GM11168 (cell line): ENCODE measurements around the gene STAC2.
"Not testable (repeated sequence)": the region's sequence is repeated elsewhere in the genome, so short reads cannot be mapped to it uniquely, and the experiment has no call there.

Source experiments
- in situ Hi-C: fragments of 300-500 bp; cut with MboI; formaldehyde crosslinking; loops from one replicate; pipeline ENCODE4 v1.12.0; 2022; ENCODE audit warnings: low sequenced_read_pairs; ENCODE audit not compliant: unreplicated experiment

The STAC2 gene

DNA sequence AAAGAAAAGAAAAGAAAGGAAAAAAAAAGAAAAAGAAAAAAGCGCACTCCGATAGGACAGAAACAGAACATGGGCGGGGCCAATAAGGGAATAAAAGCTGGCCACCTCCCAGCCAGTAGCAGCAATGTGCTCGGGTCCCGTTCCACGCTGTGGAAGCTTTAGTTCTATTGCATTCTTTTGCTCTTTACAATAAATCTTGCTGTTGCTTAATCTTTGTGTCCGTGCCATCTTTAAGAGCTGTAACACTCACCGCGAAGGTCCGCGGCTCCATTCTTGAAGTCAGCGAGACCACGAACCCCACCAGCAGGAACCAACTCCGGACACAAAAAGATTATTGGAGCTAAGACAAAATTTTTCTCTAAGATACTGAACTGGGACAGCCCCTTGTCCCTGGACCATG lies 56.6 kb downstream of the STAC2 start:
- in situ Hi-C loops, result no loop called here

DNA sequence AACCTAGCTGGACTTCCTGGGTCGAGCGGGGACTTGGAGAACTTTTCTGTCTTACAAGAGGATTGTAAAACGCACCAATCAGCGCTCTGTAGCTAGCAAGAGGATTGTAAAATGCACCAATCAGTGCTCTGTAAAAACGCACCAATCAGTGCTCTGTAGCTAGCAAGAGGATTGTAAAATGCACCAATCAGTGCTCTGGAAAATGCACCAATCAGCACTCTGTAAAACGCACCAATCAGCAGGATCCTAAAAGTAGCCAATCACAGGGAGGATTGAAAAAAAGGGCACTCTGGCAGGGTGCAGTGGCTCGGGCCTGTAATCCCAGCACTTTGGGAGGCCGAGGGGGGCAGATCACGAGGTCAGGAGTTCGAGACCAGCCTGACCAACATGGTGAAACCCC lies 57.2 kb downstream of the STAC2 start:
- in situ Hi-C loops, result not testable (repeated sequence)

DNA sequence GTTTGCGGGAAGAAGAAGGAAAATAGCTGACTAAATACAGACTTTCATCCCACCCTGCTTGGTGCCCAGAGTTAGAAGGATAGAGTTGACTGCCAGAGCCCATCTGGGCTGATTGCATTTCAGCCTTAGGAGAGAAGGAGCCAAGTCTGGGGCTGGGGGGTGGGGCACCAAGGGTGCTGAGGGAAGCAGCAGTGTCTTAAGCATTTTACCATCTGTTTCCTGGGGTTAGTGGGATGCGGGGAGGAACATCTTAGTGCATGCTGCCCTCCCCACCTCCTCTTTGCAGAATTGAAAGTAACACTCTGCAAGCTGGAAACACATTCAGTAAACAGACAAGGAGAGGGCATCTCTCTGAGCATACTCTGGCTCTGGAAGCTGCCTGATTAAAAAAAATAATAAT lies 58.3 kb downstream of the STAC2 start:
- in situ Hi-C loops, result no loop called here

DNA sequence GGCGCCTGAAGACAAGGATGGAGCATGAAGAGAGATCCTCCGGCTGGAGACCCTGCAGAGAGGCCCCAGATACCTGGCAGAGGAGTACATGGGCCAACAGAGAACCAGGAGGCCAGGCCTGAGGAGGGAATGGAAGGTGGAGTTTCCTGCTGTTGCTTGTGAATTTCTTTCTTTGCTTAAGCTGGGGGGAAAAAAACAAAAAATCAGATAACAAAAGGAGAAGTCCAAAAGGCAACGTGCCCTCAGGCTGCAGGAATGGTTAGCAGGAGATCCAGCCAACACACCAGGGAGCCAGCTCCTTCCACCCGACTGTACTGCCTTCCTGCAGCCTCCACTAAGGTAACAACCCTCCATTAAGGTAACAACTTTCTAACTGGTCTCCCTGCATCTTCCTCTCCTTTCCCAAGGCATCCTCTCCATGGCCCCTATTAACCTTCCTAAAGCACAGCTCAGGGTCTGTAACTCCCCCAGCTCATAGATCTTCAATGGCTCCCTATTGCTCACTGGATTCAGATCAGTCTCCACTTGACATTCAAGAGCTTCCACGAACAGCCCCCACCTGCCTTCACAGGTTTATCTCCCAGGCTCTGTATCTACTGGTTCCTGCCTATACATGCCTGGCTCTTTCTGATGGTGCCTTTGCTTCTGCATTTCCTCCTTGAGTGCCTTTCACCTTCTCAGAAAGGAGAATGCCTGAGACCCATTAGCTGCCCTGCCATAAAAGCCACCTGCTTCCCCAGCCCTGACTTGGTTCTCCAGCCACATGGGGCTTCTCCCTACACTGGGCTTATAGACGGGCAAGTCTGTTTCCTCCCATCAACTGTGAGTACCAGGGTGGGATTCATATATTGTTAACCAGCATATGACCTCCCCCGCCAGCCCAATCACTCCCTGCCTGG lies 59.1 kb downstream of the STAC2 start:
- in situ Hi-C loops, result no loop called here

DNA sequence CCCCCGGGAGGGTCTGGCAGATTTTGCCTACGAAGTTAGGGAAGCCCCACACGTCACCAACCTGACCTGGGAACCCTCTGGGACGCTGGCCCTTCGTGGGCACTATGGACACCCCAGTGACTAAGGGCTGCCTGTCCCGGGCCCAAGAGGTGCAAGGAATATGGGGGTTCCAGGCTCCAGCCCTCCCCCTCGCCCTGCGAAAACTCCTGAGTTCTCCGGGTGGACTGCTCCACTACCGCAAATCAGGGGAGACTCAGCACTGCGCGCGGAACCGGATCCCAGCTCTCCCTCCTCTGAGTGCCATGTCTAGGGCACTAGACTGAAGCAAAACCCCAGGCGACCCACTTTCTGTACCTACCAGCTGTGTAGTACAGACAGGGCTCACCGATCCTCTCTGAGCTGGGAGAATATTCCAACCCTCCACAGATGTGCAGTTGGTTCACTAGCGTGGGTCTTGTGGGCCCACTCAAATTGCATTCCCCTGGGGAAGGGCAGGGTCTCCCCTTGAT lies 59.9 kb downstream of the STAC2 start, which contains the start of gene ARL5C:
ARL5C (minus strand) TSS at position 321 of the 509 bp plus-strand sequence. CDS start 401 bp downstream, outside the sequence.
- in situ Hi-C loops, result no loop called here

DNA sequence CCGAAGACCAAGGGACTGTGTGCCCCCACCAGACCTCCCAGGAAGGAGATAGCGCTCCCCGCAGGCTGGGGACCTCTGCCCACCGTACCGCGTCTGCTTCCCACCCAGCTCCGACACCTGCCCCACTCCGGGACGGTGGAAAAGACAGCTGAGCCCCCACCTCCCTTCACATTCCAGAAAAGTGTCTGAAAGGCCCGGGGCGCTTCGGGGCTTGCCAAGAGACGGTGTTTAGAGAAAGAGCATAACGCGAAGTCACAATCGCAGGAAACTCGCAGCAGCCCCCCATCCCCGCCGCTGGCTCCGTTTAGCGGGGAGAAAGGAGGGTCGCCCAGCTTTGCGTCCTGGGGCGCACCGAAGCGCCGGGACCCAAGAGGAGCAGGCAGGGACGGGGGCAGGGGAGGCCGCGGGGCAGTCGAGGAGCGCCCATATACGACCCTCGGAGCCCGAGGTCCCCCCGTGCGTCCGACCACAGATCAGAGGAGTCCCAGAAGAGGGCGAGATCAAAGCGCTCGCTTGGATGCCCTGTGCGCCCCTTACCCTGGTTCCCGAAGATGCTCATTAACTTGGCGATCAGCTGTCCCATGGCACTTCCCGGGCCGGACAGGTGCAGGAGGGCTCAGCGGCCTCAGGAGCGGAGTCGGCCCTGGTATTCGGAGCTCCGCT lies 60.4 kb downstream of the STAC2 start:
- in situ Hi-C loops, result no loop called here

DNA sequence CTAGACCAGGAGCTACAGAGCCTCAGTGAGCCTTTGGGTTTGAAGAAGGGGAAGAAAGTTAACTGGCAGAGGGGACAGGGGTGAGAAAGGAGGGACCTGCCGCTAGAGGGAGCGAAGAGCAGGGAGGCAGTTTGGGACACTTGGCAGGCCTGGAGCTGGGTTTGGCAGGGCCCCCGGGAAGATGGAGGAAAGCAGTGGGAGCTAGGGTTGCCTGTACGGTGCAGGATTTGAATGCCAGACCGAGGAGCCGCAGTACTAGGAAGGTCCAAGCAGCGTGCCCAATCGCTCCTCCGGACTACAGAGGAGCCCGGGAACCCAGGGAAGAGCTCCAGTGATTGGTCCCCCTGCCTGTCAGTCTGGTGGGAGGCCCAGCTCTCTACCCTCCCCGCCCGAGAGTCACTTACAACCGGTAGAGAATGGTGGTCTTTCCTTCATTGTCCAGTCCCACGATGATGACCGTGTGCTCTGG lies 61.0 kb downstream of the STAC2 start:
- in situ Hi-C loops, result no loop called here

DNA sequence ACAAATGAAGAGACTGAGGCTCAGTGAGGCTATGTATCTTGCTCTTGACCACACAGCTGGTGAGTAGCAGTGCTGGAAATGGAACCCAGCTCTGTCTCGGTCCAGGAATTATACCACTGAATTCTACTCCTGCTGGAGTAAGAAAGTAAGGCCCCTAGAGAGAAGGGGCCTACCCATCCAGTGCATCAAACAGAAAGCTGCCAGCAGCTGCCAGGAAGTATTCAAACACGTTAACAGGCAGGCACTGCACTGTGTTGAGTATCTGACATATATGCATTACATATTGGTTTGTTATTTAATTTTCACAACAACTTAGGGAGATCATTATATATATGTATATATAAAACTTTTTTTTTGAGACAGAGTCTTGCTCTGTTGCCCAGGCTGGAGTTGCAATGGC lies 63.8 kb downstream of the STAC2 start:
- in situ Hi-C loops, result no loop called here
